ENCODE measurements around the gene SYNE4.
"Not testable (repeated sequence)": the region's sequence is repeated elsewhere in the genome, so short reads cannot be mapped to it uniquely, and the experiment has no call there.

Gene SYNE4

GRCh38 chr19:36008336-36008978 lies at the start of gene SYNE4:
Gene SYNE4 (minus strand): TSS chr19:36008813. CDS start chr19:36008681, 132 bp downstream.
- no peak for DNase-seq

- DNase-seq = peak; percentile 90
Measured at GRCh38 chr19:36054733-36055686, 46.4 kb upstream of the SYNE4 start, which contains the start of gene WDR62. Gene WDR62 (plus strand): TSS chr19:36054897. CDS start chr19:36054972, 75 bp downstream.

DNA sequence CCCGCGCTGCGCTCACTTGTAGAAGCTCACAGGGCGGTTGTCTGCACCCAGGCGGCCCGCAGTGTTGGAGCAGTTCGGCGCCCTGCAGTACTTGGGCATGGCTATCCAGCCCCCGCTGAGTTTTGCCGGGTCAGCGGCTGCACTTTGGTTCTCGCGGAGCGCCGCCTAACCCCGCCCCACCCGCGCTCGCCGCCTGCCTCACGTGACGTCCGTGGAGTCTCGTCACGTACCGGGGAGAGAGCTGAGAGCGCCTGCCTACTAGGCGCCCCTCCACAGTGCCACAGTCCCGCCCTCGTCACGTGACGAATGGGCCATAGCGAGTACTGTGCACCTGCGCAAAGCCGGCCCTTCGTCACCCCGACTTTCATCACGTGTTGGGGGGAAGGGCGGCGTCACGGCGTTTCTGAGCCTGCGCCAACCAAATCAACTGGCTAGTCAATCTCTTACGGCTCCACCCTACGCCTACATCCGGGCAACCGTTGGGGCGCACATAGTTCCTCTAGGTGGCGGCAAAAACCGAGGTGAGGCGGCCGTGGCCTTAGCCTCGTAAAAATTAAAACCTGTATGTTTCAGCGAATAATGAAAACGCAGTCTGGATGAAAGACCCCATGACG lies 45.6 kb upstream of the SYNE4 start, which contains the start of gene THAP8:
Gene THAP8 (minus strand): TSS at position 167 of the 614 bp plus-strand sequence. CDS start 68 bp downstream, at position 99.
- peak; percentile 100 for DNase-seq

- DNase-seq = no peak
Measured at GRCh38 chr19:36051637-36052036, 43.0 kb upstream of the SYNE4 start.

DNA sequence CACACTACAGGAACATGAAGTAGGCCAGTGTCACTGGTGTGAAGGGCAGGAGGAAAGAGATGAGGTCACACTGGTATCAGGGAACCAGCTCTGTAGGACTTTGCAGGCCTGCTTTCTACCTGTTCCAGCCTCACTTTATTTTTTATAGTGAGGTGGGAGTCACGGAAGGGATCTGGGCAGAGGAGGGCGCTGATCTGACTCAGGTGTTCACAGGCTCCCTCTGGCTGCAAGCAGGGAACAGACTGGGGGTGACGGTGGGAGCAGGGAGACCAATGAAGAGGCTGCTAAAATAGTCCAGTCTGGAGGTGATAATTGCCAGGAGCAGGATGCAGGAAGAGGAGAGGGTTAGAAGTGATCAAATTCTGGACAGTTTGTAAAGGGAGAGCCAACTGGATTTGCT lies 42.6 kb upstream of the SYNE4 start:
- DNase-seq = no peak

DNA sequence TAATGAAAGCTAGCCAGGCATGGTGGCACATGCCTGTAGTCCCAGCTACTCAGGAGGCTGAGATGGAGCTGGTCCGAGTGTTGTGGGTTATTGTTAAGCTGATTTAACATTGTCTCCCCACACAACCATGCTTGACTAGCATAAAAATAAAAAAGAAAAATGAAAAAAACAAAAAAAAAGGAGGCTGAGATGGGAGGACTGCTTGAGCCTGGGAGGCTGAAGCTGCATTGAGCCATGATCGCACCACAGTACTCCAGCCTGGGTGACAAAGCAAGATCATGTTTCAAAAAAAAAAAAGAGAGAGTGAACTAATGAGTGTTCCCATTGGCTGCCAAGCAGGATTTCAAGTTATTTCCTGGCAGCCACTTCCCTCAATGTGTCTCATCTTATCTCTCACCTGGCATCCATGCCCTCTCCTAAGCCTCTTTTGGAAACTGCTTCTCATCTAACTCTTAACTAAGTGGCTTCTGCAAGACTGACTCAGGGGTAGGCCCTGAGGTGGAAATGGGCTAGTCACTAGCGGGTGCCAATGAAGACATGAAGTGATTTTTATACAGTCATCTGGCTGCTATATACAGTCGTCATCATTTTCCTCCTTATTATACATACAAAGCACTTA lies 40.6 kb upstream of the SYNE4 start:
- no peak for DNase-seq

DNA sequence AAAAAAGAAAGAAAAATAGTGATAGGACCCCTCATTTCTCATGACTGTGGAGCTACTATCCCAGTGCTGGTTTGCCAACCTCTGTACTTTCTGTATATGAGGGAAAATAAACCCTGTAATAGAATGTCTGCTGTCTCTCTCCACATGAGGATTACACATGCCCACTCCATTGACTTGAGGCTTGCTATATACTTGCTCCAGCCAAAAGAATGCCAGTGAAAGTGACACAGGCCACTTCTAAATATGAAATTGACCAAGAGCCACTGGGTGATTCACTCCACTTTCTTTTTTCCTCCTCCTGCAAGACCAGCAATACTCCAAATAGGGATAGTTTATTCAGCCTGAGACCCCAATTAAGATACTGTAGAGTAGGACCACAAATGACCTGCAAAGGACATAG lies 39.2 kb upstream of the SYNE4 start:
- DNase-seq = no peak

DNA sequence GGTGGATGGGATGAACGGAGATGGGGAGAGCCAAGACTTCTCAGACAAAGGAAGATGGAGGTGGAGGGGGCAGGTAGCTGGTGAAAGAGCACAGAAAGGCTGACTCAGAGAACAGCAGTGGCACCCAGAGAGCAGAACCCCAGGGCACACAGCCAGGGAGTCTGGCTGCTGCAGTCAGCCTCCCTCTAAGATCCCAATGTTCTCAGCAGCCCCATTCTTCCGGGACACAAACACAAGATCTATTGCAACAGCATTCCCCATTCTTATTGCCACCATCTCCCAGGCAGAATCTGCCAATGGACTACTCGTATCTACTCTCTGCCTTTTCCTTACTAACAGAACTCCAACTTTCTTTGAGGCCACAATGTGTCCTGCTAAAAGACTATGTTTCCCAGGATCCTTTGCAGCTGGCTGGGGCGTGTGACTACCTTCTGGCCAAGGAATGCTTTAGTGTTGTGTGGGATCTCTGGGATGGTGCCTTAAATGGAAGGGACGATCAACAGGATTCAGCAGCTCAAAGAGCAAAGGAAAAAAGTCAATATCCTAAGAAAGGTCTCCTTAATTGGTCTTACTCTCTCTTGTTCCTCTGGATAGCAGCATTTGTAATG lies 37.9 kb upstream of the SYNE4 start:
- DNase-seq = no peak

GRCh38 chr19:36043952-36044351 lies 35.3 kb upstream of the SYNE4 start:
- no peak for DNase-seq

DNA sequence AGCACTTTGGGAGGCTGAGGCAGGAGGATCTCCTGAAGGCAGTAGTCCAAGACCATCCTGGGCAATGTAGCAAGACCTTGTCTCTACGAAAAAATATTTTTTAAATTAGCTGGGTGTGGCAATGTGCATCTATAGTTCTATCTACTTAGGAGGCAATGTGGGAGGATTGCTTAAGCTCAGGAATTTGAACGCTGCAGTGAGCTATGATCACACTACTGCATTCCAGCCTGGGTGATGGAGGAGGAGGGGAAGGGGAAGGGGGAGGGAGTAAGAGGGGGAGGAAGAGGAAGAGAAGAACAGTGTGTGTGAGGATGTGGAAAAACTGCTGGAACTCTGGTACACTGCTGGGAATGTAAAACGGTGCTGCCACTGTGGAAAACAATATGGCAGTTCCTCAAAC lies 33.2 kb upstream of the SYNE4 start:
- DNase-seq = no peak

DNA sequence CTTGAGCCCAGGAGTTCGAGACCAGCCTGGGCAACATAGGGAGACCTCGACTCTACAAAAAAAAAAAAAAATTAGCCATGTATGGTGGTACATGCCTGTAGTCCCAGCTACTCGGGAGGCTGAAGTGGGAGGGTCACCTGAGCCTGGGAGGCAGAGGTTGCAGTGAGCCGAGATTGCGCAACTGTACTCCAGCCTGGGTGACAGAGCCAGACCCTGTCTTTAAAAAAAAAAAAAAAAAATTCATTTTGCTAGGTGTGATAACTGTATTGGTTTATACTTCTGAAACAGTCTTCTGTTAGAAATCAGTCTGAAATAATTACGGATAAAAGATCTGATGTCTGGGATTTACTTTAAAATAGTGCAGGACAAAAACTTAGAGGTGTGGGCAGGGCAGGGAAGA lies 32.5 kb upstream of the SYNE4 start:
- DNase-seq = not testable (repeated sequence)

DNA sequence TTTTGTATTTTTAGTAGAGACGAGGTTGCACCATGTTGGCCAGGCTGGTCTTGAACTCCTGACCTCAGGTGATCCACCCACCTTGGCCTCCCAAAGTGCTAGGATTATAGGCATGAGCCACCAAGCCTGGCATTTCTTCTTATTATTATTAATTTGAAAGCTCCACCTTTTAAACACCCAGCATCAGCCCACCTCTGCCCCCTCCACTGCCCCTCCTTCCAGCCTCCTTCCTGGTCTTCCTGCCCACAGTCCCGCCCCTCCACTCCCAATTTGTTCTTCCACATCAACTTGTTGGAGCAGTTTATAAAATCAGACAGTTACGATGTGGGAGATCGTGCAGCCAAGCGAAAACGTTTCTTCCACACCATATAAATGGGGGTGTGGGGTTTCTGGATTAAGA lies 31.9 kb upstream of the SYNE4 start:
- DNase-seq = no peak

DNA sequence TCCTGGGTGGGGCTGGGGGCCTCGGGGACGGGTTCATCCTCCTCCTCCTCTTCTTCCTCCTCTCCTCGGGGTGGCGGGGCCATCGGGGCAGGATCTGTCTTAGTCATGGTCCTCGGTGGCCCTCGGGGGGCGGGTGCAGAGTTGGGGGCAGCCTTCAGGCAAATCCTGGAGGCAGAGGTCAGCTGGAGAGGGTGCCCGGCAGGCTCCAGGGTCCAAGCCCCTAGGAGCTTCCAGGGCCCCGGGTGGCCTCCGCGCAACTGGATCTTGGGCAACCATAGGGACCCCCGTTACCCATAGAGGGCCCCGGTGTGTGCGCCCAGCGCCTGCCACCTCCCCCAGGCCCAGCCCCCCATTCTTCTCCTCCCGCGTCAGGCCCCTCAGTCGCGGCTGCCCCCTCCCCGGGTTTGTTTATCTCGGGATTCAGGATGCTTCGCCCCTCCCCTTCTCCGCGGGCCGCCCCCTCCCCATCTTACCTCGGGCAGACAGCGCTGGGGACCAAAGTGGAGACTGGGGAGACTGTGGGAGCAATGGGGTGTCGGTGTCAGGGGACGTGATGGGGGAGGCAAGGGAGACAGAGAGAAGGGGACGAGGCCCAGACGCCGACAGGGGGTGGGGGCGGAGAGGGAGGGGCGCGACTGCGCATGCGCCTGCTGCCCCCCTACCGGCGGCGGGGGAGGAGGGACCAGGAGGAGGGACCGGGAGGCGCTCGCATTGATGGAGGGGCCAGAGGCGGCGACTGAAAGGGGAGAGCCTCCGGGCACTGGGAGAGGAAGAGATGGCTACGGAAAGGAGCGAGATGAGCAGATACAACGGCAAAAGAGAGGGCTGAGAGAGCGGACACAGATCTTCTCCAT lies 23.9 kb upstream of the SYNE4 start, which contains the start of gene CLIP3:
Gene CLIP3 (minus strand): TSS at position 623 of the 854 bp plus-strand sequence. CDS start 516 bp downstream, at position 107.
- DNase-seq = peak; percentile 51

GRCh38 chr19:36031308-36031707 lies 22.7 kb upstream of the SYNE4 start:
- no peak for DNase-seq

- DNase-seq = no peak
Measured at GRCh38 chr19:36030264-36031148, 21.9 kb upstream of the SYNE4 start.

- no peak for DNase-seq
Measured at GRCh38 chr19:36028313-36029041, 19.9 kb upstream of the SYNE4 start.

- DNase-seq = no peak
Measured at GRCh38 chr19:36027696-36028095, 19.1 kb upstream of the SYNE4 start.

DNA sequence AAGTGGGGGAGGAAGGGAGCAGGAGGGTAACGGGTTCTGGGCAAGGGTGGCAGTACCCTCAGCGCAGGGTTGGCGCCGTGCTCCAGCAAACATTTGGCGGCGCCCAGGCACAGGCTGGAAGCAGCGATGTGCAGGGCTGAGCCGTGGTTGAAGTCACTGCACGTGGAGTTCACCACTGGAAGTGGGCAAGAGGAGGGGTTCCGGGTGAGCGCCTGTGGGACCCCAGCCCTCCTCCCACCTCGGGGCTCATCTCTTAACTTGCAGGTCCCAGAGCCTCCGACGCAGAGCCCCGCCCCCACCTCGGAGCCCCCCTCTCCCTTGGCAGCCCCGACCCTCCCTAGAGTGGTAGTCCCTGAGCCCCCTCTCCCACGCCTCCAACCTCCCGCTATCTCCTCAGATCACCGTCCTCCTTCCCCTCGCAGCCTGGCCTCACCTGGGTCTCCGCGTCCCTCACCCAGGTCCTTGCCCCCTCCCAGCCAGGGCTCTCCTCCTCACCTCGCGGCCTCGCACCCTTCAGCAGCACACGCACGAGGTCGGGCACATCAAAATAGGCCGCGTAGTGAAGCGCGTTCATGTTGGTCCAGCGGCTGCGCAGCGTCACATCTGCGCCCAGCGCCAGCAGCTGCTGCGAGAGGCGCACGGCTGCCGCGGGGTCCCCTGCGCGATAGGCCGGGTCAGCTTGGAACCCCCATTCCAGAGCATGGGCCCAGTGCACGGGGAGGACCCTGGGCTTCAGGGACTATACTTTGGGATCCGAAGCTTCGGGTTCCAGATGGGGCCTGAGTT lies 17.7 kb upstream of the SYNE4 start:
- no peak for DNase-seq

DNA sequence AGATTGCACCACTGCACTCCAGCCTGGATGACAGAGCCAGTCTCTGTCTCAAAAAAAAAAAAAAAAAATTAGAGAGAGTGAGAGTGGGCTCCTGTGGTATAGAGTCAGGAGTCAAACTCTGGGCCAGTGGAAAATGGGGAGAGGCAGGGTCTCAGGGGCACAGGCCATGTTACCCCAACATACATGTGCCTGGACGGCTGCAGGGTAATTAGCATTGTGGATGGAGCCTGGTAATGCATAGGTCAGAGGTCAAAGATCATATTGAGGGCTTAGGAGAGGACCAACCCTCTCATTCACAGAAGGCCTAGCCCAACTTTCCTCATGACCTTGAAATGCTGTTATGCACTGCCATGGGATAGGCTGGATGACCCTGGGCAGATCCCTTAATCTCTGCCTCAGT lies 16.9 kb upstream of the SYNE4 start:
- DNase-seq = no peak

All from activated gamma-delta T cell treated with Interleukin-2 at 50 U/mL for 16 hours (primary cell).